GM19372 (cell line): Measurements from ENCODE around the gene POLG.
"Not testable (repeated sequence)": the region's sequence is repeated elsewhere in the genome, so short reads cannot be mapped to it uniquely, and the experiment has no call there.

Experiments used
- ATAC-seq: cut with Tn5 transposase; IDR thresholded peaks from one replicate; pipeline ENCODE4 v1.9.1; 2021; ENCODE audit warnings: mild to moderate bottlenecking, low read depth, moderate library complexity; ENCODE audit not compliant: unreplicated experiment

Gene POLG

DNA sequence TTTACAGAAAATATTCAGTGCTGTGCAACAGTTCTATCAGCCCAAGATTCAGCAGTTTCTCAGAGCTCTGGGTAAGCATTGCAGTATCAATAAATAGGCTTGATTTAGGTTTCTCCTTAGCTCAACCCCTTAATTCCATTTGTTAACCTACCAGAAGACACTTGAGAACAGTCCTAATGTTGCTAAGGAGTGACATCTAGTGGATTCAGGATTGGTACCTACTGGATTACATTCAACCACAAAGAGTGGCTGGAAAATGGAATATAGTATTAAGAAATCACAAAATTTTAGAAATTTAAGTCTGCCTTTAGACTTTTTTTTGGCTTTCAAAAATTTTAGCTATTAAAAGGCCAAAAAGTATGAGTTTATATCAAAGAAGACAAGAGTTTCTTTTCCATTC, 34.7 kb downstream of the POLG start:
- no peak for ATAC-seq

DNA sequence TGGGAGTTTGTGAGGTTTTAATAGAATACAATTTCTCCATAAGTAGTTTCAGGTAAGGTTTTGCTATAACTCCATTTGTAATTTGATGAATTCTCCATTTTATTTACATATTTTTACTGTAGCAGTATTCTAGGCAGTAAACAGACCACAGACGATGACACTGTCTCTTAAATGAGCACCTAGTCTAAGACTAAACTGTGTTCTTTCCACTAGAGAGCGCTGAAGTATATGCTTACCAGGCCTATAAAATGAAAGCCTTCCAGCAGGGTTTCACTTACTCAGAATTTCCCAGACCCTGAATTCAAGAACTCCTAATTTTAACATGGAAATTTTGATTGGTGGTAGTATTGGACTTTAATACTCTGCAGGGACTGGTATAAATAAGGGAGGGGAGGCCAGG, 41.6 kb downstream of the POLG start:
- no peak for ATAC-seq

DNA sequence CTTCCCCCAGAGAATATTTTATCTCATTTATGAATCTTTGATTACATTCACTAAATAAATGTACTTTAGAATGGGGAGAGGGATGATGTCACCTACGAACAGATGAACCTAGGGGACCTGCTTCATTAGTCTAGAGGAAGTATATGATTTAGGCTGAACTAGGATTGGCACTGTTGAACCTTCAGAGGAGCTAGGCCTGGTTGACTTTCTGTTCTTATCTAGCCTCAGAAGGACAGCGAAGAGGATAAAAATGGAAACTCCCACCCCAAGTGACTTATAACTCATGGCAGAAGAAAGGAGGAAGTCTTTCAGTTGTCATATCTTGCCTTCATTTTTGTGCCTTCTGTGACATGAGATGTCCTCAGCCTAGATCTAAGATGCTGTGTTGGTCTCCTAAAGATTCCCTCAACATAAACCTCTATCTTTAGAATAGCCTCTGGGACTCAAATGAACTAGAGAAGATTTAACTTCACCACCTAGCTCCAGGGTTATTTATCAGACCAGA, 42.6 kb downstream of the POLG start:
- ATAC-seq = no peak

DNA sequence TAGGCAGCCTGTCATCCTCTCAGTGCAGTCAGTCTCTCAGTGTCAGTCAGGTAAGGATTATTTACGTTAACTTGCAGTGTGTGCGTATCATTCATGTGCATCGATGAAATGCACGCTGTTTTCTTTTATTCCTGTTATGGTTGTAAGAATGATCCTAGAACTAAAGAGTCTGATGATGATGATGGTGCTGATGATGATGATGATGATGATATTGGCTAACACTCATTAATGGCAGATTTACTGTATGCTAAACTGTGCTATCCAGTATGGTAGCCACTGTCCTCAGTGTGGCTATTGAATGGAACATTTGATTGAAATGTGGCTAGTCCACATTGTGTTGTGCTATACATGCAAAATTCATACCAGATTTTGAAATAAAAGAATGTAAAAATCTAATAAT, 51.4 kb downstream of the POLG start:
- no peak for ATAC-seq

DNA sequence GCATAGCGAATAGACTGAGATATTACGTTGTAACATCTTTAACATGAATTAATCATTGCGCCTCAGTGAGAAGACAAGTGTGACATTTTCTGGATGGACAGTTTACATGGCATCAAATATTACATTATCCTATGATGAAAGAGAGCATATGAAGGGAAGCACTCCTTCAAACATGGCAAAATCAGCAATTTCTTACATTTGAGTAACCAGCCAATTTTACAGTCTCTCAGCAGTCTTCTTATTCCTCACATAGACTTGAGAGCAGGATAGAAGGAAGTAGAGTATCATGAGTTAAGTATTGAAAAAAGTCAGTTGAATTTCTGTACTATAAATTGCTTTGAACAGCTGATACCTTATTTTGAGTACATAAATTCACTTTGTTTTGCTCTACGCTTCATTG, 52.0 kb downstream of the POLG start:
- ATAC-seq = no peak

DNA sequence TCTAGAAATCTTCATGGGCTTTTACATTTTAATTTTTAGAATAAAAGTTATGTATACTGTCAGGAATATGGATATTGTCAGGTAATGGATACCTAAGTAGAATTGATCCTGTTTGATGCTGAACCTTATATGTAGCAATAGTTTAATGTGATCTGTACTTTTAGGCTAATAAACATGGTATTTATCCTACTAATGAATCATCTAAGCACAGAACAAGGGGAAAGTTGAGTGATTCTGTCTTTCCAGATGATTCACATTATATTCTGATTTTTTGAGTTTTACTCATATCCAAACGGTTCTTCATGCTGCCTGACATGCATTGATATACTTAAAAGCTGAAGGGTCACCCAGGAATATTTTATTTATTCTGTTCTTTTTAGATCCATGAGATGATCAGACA, 56.3 kb downstream of the POLG start:
- no peak for ATAC-seq

DNA sequence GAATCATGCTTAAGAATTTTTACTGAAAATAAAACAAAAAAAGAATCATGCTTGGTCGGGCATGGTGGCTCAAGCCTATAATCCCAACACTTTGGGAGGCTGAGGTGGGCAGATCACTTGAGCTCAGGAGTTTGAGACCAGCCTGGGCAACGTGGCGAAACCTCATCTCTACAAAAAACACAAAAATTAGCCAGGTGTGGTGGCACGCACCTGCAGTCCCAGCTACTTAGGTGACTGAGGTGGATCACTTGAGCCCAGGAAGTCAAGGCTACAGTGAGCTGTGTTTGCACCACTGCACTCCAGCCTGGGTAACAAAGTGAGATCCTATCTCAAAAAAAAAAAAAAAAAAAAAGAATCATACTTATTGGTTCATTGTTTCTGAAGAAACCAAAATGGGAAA, 57.3 kb downstream of the POLG start:
- not testable (repeated sequence) for ATAC-seq
